Measurements from ENCODE around the gene UPF2. TPM values are rescaled to one million over a fixed set of nuclear protein-coding genes. Genes with fewer than 3 reads are reported as not detected.

The UPF2 gene
- total RNA-seq, 1 donor from 2014 or later = 21.6 TPM

DNA sequence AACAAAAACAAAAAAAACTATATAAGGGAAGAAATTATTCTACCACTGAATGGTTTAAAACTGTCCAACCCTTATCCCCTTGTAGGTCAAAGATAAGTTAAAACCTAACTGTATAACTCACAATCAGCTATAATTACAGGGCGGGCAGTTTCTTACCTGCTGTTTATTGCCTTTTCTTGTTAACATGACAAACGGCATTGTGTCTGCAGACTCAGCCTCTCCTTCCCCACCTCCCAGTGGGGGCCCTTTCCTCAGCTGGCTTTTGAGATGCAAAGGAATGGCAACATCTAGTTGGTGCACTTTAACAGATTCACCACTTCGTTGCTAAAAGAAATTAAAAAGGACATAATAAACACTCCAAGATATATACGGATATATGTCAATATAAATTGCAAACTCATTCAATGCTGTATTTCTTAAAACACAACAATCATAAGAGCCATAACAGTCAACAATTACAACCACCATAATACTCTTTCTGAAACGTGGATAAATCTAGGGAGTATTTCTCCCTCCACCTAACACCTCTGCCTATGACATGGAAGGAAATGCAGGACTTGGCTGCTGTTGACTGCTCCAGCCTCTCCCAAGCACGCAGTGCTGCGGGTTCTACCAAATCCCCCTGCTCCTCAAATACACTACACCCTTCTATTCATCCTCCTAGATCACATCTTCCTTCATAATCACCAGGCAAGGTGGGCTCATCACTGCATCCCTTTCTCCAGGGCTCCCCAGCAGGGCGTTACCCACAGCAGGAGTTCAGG is 106.0 kb downstream of the UPF2 start:
- no peak for DNase-seq (ENCODE audit: extremely low spot score in 2 of 2)
- H3K27me3 ChIP-seq = no peaks in the 10 kb centered on the region
- H3K4me1 ChIP-seq = no peaks in the 10 kb centered on the region
- TF ChIP-seq POLR2AphosphoS5 (IDR thresholded peaks at IDR 0.05; ENCODE audit: insufficient read depth in 1 of 2, low read depth in 1 of 2) = no peak
- TF ChIP-seq, protein P1, sequence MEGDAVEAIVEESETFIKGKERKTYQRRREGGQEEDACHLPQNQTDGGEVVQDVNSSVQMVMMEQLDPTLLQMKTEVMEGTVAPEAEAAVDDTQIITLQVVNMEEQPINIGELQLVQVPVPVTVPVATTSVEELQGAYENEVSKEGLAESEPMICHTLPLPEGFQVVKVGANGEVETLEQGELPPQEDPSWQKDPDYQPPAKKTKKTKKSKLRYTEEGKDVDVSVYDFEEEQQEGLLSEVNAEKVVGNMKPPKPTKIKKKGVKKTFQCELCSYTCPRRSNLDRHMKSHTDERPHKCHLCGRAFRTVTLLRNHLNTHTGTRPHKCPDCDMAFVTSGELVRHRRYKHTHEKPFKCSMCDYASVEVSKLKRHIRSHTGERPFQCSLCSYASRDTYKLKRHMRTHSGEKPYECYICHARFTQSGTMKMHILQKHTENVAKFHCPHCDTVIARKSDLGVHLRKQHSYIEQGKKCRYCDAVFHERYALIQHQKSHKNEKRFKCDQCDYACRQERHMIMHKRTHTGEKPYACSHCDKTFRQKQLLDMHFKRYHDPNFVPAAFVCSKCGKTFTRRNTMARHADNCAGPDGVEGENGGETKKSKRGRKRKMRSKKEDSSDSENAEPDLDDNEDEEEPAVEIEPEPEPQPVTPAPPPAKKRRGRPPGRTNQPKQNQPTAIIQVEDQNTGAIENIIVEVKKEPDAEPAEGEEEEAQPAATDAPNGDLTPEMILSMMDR (IDR thresholded peaks at IDR 0.05) = no peak
- TF ChIP-seq POLR2A (IDR thresholded peaks at IDR 0.05) = no peak
- no peak overlapping the region for H3K27ac ChIP-seq
- H3K9me3 ChIP-seq = no peaks in the 10 kb centered on the region
- H3K36me3 ChIP-seq = peaks cover 0 to 41% of the 10 kb centered on the region in 2 donors
- intact Hi-C loops (cut with DNase I) = no loop called here
- no peak overlapping the region for H3K4me3 ChIP-seq

DNA sequence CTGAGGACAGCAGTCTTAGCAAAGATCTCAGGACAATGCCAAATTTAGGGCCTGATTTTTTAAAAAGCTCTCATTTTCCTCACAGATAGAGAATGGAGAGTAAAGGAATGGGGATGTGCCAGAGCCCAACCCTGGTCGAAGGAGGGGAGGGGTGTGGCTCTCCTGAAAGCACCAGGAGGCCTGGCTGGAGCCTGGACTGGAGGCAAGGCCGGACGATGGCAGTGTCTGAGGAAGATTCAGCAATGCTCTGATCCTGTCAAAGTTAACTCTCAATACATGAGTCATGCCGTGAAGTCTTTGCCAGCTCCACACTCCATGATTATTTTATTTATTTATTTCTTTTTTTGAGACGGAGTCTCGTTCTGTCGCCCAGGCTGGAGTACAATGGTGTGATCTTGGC is 108.3 kb downstream of the UPF2 start:
- intact Hi-C loops (cut with DNase I) = no loop called here
- Histone ChIP-seq H3K36me3 (peaks cover 0 to 50% of the 10 kb centered on the region in 2 donors), H3K4me3 (no peak overlapping the region), H3K27me3 (no peaks in the 10 kb centered on the region), H3K9me3 (no peaks in the 10 kb centered on the region), H3K27ac (no peak overlapping the region), H3K4me1 (no peaks in the 10 kb centered on the region)
- DNase-seq (ENCODE audit: extremely low spot score in 2 of 2) = no peak
- TF ChIP-seq POLR2A (IDR thresholded peaks at IDR 0.05) (no peak), POLR2AphosphoS5 (IDR thresholded peaks at IDR 0.05; ENCODE audit: insufficient read depth in 1 of 2, low read depth in 1 of 2) (no peak)
- TF ChIP-seq, protein P1 (IDR thresholded peaks at IDR 0.05) = no peak

GRCh38 chr10:11933577-11934223 is 108.9 kb downstream of the UPF2 start:
- Histone ChIP-seq H3K36me3 (peaks cover 0 to 56% of the 10 kb centered on the region in 2 donors), H3K4me3 (no peak overlapping the region), H3K27ac (no peak overlapping the region), H3K9me3 (no peaks in the 10 kb centered on the region), H3K4me1 (no peaks in the 10 kb centered on the region), H3K27me3 (no peaks in the 10 kb centered on the region)
- no peak for DNase-seq (ENCODE audit: extremely low spot score in 2 of 2)
- TF ChIP-seq, protein P1 (IDR thresholded peaks at IDR 0.05) = no peak
- TF ChIP-seq POLR2AphosphoS5 (IDR thresholded peaks at IDR 0.05; ENCODE audit: insufficient read depth in 1 of 2, low read depth in 1 of 2) (no peak), POLR2A (IDR thresholded peaks at IDR 0.05) (no peak)
- intact Hi-C loops (cut with DNase I) = no loop called here

- H3K9me3 ChIP-seq = no peaks in the 10 kb centered on the region
- peaks cover 0 to 61% of the 10 kb centered on the region in 2 donors for H3K36me3 ChIP-seq
- no peak overlapping the region for H3K4me3 ChIP-seq
- no peak for DNase-seq (ENCODE audit: extremely low spot score in 2 of 2)
- no peak overlapping the region for H3K27ac ChIP-seq
- intact Hi-C loops (cut with DNase I) = no loop called here
- H3K27me3 ChIP-seq = no peaks in the 10 kb centered on the region
- TF ChIP-seq, protein P1 (IDR thresholded peaks at IDR 0.05) = no peak
- TF ChIP-seq POLR2AphosphoS5 (IDR thresholded peaks at IDR 0.05; ENCODE audit: insufficient read depth in 1 of 2, low read depth in 1 of 2) (no peak), POLR2A (IDR thresholded peaks at IDR 0.05) (no peak)
- no peaks in the 10 kb centered on the region for H3K4me1 ChIP-seq
Observed at GRCh38 chr10:11931038-11931437, 111.6 kb downstream of the UPF2 start.
